Gastrocnemius medialis (tissue), 4 donors: Measurements from ENCODE around the gene MMP14. TPM values are rescaled to one million over a fixed set of nuclear protein-coding genes. Genes with fewer than 3 reads are reported as not detected.

Experiments used
- ATAC-seq, 2 donors: fragments of 150-250 bp; one replicate each; pipeline ENCODE4 v1.9.1; 2016
- DNase-seq, 2 donors: peaks; one replicate each; pipeline ENCODE4 v3.0.0-alpha.2; 2019
- H3K27ac ChIP-seq, 4 donors: fragments of 200-600 bp; sonication (generic); 1 replicate in 1 of 4; 2 replicates in 3 of 4; pipeline ENCODE4 v1.5.1; 2016 to 2018; ENCODE audit warnings: mild to moderate bottlenecking in 2 of 4, moderate library complexity in 1 of 4
- H3K27me3 ChIP-seq, 3 donors: fragments of 200-600 bp; sonication (generic) in 2 of 3; 1 replicate in 1 of 3; 2 replicates in 2 of 3; pipeline versions ENCODE4 v1.5.1 to v1.6.0; 2016 to 2019; ENCODE audit warnings: mild to moderate bottlenecking in 1 of 3, moderate library complexity in 1 of 3
- H3K36me3 ChIP-seq, 2 donors: fragments of 200-600 bp; sonication (generic) in 1 of 2; one replicate each; pipeline ENCODE4 v1.5.1; 2017 to 2018
- H3K4me1 ChIP-seq, 2 donors: fragments of 200-600 bp; sonication (generic) in 1 of 2; one replicate each; pipeline ENCODE4 v1.5.1; 2016 to 2017; ENCODE audit warnings: mild to moderate bottlenecking in 2 of 2
- H3K4me3 ChIP-seq, 4 donors: fragments of 200-600 bp; sonication (generic) in 3 of 4; 1 replicate in 1 of 4; 2 replicates in 3 of 4; pipeline ENCODE4 v1.5.1; 2016 to 2019; ENCODE audit warnings: mild to moderate bottlenecking in 2 of 4
- H3K9me3 ChIP-seq, 3 donors: fragments of 200-600 bp; sonication (generic) in 2 of 3; 1 replicate in 1 of 3; 2 replicates in 2 of 3; pipeline ENCODE4 v1.5.1; 2016 to 2019
- CTCF ChIP-seq, 5 experiments: fragments of 450-650 bp in 3 of 5; fragments of 200-600 bp in 2 of 5; sonication (generic) in 2 of 5; IDR thresholded peaks in 4 of 5; conservative IDR thresholded peaks in 1 of 5; 1 replicate in 4 of 5; 2 replicates in 1 of 5; pipeline ENCODE4 v1.5.1; 2016 to 2019; ENCODE audit warnings: antibody characterized with exemption in 5 of 5, mild to moderate bottlenecking in 3 of 5, moderate library complexity in 3 of 5
- POLR2A ChIP-seq, 2 donors: fragments of 450-650 bp; IDR thresholded peaks; one replicate each; pipeline ENCODE4 v1.6.1; 2017; ENCODE audit warnings: antibody characterized with exemption in 2 of 2, mild to moderate bottlenecking in 2 of 2, moderate library complexity in 2 of 2
- in situ Hi-C, 4 donors: fragments of 200-750 bp; cut with MboI; loops; one replicate each; pipeline versions ENCODE4 v1.15.0 to v1.8.0; 2017; ENCODE audit warnings: low sequenced_read_pairs in 4 of 4
- intact Hi-C: fragments of 100-400 bp; cut with DNase I; formaldehyde crosslinking; loops from one replicate; pipeline ENCODE4 v1.15.1; 2023; ENCODE audit warnings: low total_unique reads
- total RNA-seq, 4 donors: library from RNA; depleted of rRNA; stranded (reverse); fragments of >200 nt; gene quantifications; one replicate each; pipeline versions ENCODE4 v1.1.0 to v1.2.3, GENCODE V29; 2016

MMP14 gene
- total RNA-seq, 4 donors from 2014 or later = 14.9 to 29.7 (median 20.8) TPM

DNA sequence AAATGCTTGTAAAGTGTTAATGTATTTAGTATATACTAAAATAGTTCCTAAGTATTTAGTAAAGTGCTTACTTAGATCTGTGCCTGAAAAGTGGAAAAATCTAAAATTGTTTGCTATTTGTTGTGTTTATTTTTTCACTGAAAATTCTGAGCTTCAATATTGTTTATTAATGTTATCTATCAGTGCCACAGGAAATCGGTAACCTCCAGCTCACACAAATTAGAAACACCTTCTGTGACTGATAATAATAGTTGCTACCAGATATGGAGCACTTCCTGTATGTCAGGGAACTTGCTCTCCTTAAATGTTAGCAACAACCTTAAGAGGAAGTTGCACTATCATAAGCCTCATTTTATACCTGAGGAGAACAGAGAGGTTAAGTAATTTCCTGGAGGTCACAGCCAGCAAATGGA lies 34.4 kb downstream of the MMP14 start:
- DNase-seq (no peak), ATAC-seq (peak; percentile 48 to 55)
- H3K36me3 ChIP-seq = peaks cover 0 to 28% of the 10 kb centered on the region in 2 donors
- intact Hi-C loops (loop anchor here (1.0 to 5.0 kb wide), 5 partner anchors 18 to 272 kb away; partner anchors contain the start of genes ABHD4, MRPL52, PRMT5 and RBM23), in situ Hi-C loops (loop anchor here in 3 of 4 donors (25.0 kb wide), 2 partner anchors 309 to 484 kb away; no protein-coding TSS in a partner anchor)
- H3K27ac ChIP-seq = peak overlapping the region; percentile 98 to 100 (median 99)
- TF ChIP-seq CTCF (IDR thresholded peaks at IDR 0.05 in 4 of 5, conservative IDR thresholded peaks at IDR 0.05 in 1 of 5) (no peak), POLR2A (IDR thresholded peaks at IDR 0.05) (no peak)
- H3K27me3 ChIP-seq = no peaks in the 10 kb centered on the region
- no peaks in the 10 kb centered on the region for H3K9me3 ChIP-seq
- peak overlapping the region; percentile 89 to 100 (median 96) for H3K4me3 ChIP-seq
- peaks cover 16 to 22% of the 10 kb centered on the region in 2 donors for H3K4me1 ChIP-seq

GRCh38 chr14:22871224-22872032 lies 35.0 kb downstream of the MMP14 start, which contains the start of gene LRP10:
Gene LRP10, plus strand, starts transcription at chr14:22871740. Its CDS starts 564 bp downstream, at chr14:22872304.
- Histone ChIP-seq H3K4me1 (peaks cover 16 to 22% of the 10 kb centered on the region in 2 donors), H3K9me3 (no peaks in the 10 kb centered on the region), H3K27ac (peak within 1 kb of the TSS; percentile 98 to 100 (median 99)), H3K36me3 (peaks cover 0 to 34% of the 10 kb centered on the region in 2 donors), H3K27me3 (no peaks in the 10 kb centered on the region), H3K4me3 (peak within 1 kb of the TSS; percentile 89 to 100 (median 96))
- peak; percentile 86 to 91 for ATAC-seq
- in situ Hi-C loops (loop anchor here in 3 of 4 donors (25.0 kb wide), 2 partner anchors 309 to 484 kb away; no protein-coding TSS in a partner anchor), intact Hi-C loops (loop anchor here (1.0 to 5.0 kb wide), 7 partner anchors 19 to 273 kb away; partner anchors contain the start of genes ABHD4, HAUS4, MRPL52 and PRMT5)
- peak; percentile 91 to 93 for DNase-seq
- TF ChIP-seq CTCF (IDR thresholded peaks at IDR 0.05 in 4 of 5, conservative IDR thresholded peaks at IDR 0.05 in 1 of 5) (peak in 1 of 5 experiments; percentile 13), POLR2A (IDR thresholded peaks at IDR 0.05) (peak; percentile 88 to 91)

- peak; percentile 62 to 79 for DNase-seq
- Histone ChIP-seq H3K27me3 (no peaks in the 10 kb centered on the region), H3K36me3 (peaks cover 0 to 43% of the 10 kb centered on the region in 2 donors), H3K9me3 (no peaks in the 10 kb centered on the region), H3K4me1 (peaks cover 16 to 22% of the 10 kb centered on the region in 2 donors), H3K4me3 (peak overlapping the region; percentile 89 to 100 (median 96)), H3K27ac (peak overlapping the region; percentile 98 to 100 (median 99))
- TF ChIP-seq CTCF (IDR thresholded peaks at IDR 0.05 in 4 of 5, conservative IDR thresholded peaks at IDR 0.05 in 1 of 5) (peak; percentile 83 to 95 (median 91)), POLR2A (IDR thresholded peaks at IDR 0.05) (peak in 1 of 2 donors; percentile 34)
- in situ Hi-C loops (loop anchor here in 3 of 4 donors (25.0 kb wide), 2 partner anchors 310 to 485 kb away; no protein-coding TSS in a partner anchor), intact Hi-C loops (loop anchor here (1.0 to 5.0 kb wide), 3 partner anchors 28 to 85 kb away; partner anchors contain the start of genes HAUS4 and RBM23)
- ATAC-seq = peak; percentile 72 to 74
Measured at GRCh38 chr14:22872033-22872832, 35.8 kb downstream of the MMP14 start.
